ENCODE results near the gene FAAP20.

- TF ChIP-seq CTCF (IDR thresholded peaks at IDR 0.05; ENCODE audit: control extremely low read depth in 1 of 3, insufficient read depth in 1 of 3, low read depth in 1 of 3, low read length in 3 of 3) = no peak
- no peak for TF ChIP-seq POLR2A (IDR thresholded peaks at IDR 0.05; ENCODE audit: control extremely low read depth in 1 of 2, low read depth in 2 of 2, low read length in 2 of 2)
- no peak for TF ChIP-seq CEBPB (IDR thresholded peaks at IDR 0.05; ENCODE audit: low read depth, low read length)
- TF ChIP-seq, protein P1, sequence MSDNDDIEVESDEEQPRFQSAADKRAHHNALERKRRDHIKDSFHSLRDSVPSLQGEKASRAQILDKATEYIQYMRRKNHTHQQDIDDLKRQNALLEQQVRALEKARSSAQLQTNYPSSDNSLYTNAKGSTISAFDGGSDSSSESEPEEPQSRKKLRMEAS (IDR thresholded peaks at IDR 0.05) = no peak
- TF ChIP-seq SIX5 (IDR thresholded peaks at IDR 0.05; ENCODE audit: low read depth, low read length) = no peak
- TF ChIP-seq EP300 (IDR thresholded peaks at IDR 0.05; ENCODE audit: borderline replicate concordance in 1 of 2, low read depth in 2 of 2, low read length in 2 of 2) = no peak
- no peak for TF ChIP-seq JUN (IDR thresholded peaks at IDR 0.05; ENCODE audit: low read depth, low read length)
- TF ChIP-seq CBX5 (IDR thresholded peaks at IDR 0.05; ENCODE audit: low read depth, low read length) = no peak
- TF ChIP-seq ZNF274 (IDR thresholded peaks at IDR 0.05; ENCODE audit: borderline replicate concordance, extremely low read depth, low read length) = no peak
These were observed 12.8 kb downstream of the FAAP20 start for GRCh38 chr1:2181752-2182151.

Data from H1 (cell line).